ENCODE data around the gene CASK.

- no peak for TF ChIP-seq EZH2 (IDR thresholded peaks at IDR 0.05; ENCODE audit: borderline replicate concordance, low read length)
- no peak for TF ChIP-seq CTCF (IDR thresholded peaks at IDR 0.05; ENCODE audit: low read length)
Observed at GRCh38 chrX:41518127-41518840, 405.1 kb downstream of the CASK start.

Measured in OCI-LY1 (cell line).